Smooth muscle cell of trachea (primary cell): ENCODE data around the gene PPP1R1A. TPM values are rescaled to one million over a fixed set of nuclear protein-coding genes. Genes with fewer than 3 reads are reported as not detected.

ENCODE experiments used
- total RNA-seq: library from RNA; depleted of rRNA; stranded (reverse); fragments of >200 nt; gene quantifications from 2 replicates; pipeline ENCODE4 v1.2.1, GENCODE V29; 2014

PPP1R1A gene
- not detected in 2 replicates for total RNA-seq

GRCh38 chr12:54588110-54588889, at the start of gene PPP1R1A:
TSS of gene PPP1R1A (minus strand) at chr12:54588659. CDS start at chr12:54588488, 171 bp downstream.

GRCh38 chr12:54634795-54635194, 46.3 kb upstream of the PPP1R1A start, which contains the start of gene LACRT:
TSS of gene LACRT (minus strand) at chr12:54634895. CDS start at chr12:54634841, 54 bp downstream.

Other genes starting within 250 kb of the PPP1R1A start
- not detected in 2 replicates for gene GPR84, start 224.2 kb downstream of the PPP1R1A start, total RNA-seq
- gene ZNF385A, start 203.9 kb downstream of the PPP1R1A start, total RNA-seq = 2.9 and 11.7 TPM in 2 replicates
- 319 and 321 TPM in 2 replicates for gene ITGA5, start 169.4 kb downstream of the PPP1R1A start, total RNA-seq
- gene GTSF1, start 115.1 kb downstream of the PPP1R1A start, total RNA-seq = 0.50 TPM in 1 of 2 replicates, not detected in the other
- gene NCKAP1L, start 90.9 kb downstream of the PPP1R1A start, total RNA-seq = not detected in 2 replicates
- 0.15 TPM in 1 of 2 replicates, not detected in the other for gene PDE1B, start 39.1 kb downstream of the PPP1R1A start, total RNA-seq
- gene LACRT, start 46.2 kb upstream of the PPP1R1A start, total RNA-seq = not detected in 2 replicates
- not detected in 2 replicates for gene DCD, start 59.7 kb upstream of the PPP1R1A start, total RNA-seq